ENCODE measurements around the gene RABGGTA.

DNA sequence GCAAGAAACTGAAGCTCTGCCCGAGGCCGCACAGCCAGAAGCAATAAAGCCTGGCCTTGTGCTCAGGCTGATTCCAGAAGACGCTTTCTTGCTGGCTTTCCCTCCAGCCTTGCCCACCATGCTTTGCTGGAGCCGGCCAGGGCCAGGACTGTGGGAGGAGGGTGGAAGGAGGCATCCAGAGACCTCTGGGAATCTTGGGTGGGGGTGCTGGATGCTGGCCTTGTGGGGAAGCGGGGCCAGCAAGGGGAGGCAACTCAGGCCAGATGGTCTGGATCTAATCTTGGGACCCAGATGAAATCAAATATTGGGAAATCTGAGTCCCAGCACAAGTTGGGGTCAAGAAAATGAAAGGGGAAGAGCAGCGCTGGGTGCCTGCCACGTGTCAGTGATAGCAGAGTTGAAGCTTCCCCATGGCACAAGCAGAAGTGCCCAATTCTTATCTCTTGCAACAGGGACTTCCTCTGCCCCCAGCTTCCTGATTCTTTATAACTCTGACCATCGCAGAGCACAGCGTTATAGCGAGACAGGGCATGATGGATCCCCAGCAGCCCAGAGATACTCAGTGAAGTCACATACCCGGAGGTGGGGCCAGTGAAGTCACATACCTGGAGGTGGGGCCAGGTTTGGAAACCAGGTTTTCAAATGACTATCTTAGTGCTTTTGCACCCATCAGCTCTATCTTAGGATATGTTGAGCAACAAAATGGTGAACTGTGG, 6.4 kb upstream of the RABGGTA start:
- TF ChIP-seq, protein P1, sequence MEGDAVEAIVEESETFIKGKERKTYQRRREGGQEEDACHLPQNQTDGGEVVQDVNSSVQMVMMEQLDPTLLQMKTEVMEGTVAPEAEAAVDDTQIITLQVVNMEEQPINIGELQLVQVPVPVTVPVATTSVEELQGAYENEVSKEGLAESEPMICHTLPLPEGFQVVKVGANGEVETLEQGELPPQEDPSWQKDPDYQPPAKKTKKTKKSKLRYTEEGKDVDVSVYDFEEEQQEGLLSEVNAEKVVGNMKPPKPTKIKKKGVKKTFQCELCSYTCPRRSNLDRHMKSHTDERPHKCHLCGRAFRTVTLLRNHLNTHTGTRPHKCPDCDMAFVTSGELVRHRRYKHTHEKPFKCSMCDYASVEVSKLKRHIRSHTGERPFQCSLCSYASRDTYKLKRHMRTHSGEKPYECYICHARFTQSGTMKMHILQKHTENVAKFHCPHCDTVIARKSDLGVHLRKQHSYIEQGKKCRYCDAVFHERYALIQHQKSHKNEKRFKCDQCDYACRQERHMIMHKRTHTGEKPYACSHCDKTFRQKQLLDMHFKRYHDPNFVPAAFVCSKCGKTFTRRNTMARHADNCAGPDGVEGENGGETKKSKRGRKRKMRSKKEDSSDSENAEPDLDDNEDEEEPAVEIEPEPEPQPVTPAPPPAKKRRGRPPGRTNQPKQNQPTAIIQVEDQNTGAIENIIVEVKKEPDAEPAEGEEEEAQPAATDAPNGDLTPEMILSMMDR (IDR thresholded peaks at IDR 0.05; ENCODE audit: low read length), result no peak
- no peak for TF ChIP-seq EZH2 (IDR thresholded peaks at IDR 0.05; ENCODE audit: borderline replicate concordance, low read length)

Measured in OCI-LY1 (cell line).